Measurements from ENCODE around the gene SPC24. TPM values are rescaled to one million over a fixed set of nuclear protein-coding genes. Genes with fewer than 3 reads are reported as not detected.

SPC24 gene
- total RNA-seq = 10 to 100 TPM in 1 of 6 donors, 1 to 10 TPM in 4, not detected in 1; 1.4 to 13.3 (median 2.1) TPM

- 2 to 5% methylated on average over 6 to 49 of the region's 50 CpGs for WGBS, 2 donors
- DNase-seq = peak; percentile 89 to 97
- Histone ChIP-seq H3K36me3 (no peaks in the 10 kb centered on the region), H3K4me1 (peaks cover 30 to 56% (median 45%) of the 10 kb centered on the region in 4 donors), H3K27me3 (no peaks in the 10 kb centered on the region), H3K4me3 (peak within 1 kb of the TSS; percentile 5 to 68 (median 56)), H3K27ac (peak within 1 kb of the TSS; percentile 10 to 76 (median 64)), H3K9me3 (peaks cover 0 to 4% (median 0%) of the 10 kb centered on the region in 4 donors)
- peak; percentile 96 to 98 for ATAC-seq (ENCODE audit: low FRiP score in 2 of 2)
- TF ChIP-seq CTCF (IDR thresholded peaks at IDR 0.05) (no peak), EP300 (IDR thresholded peaks at IDR 0.05) (no peak), POLR2AphosphoS5 (IDR thresholded peaks at IDR 0.05) (peak; percentile 45 to 48), POLR2A (IDR thresholded peaks at IDR 0.05) (peak in 1 of 4 donors; percentile 60)
Measured at GRCh38 chr19:11155373-11156120, at the start of gene SPC24. TSS of gene SPC24 (minus strand) at chr19:11155782. CDS start at chr19:11155776, 6 bp downstream.

GRCh38 chr19:11204943-11205349 is 49.4 kb upstream of the SPC24 start:
- TF ChIP-seq POLR2AphosphoS5 (IDR thresholded peaks at IDR 0.05) = no peak
- no peak for TF ChIP-seq EP300 (IDR thresholded peaks at IDR 0.05)
- no peak for TF ChIP-seq POLR2A (IDR thresholded peaks at IDR 0.05)
- no peak for TF ChIP-seq CTCF (IDR thresholded peaks at IDR 0.05)
- H3K36me3 ChIP-seq = peaks cover 0 to 90% (median 27%) of the 10 kb centered on the region in 4 donors
- no peak overlapping the region for H3K4me3 ChIP-seq
- H3K9me3 ChIP-seq = no peaks in the 10 kb centered on the region
- peak overlapping the region in 3 of 4 donors; percentile 79 to 85 (median 85) for H3K27ac ChIP-seq
- WGBS, 2 donors = 54% methylated on average over 5 of the region's 5 CpGs
- peaks cover 0 to 16% (median 13%) of the 10 kb centered on the region in 4 donors for H3K4me1 ChIP-seq
- DNase-seq (no peak), ATAC-seq (ENCODE audit: low FRiP score in 2 of 2) (no peak)
- no peaks in the 10 kb centered on the region for H3K27me3 ChIP-seq

- H3K4me3 ChIP-seq = no peak overlapping the region
- peak overlapping the region; percentile 75 to 85 (median 82) for H3K27ac ChIP-seq
- WGBS, 2 donors = 82 to 83% methylated on average over 9 of the region's 9 CpGs
- no peaks in the 10 kb centered on the region for H3K27me3 ChIP-seq
- H3K4me1 ChIP-seq = peaks cover 1 to 16% (median 13%) of the 10 kb centered on the region in 4 donors
- H3K9me3 ChIP-seq = no peaks in the 10 kb centered on the region
- H3K36me3 ChIP-seq = peaks cover 0 to 94% (median 27%) of the 10 kb centered on the region in 4 donors
- TF ChIP-seq POLR2A (IDR thresholded peaks at IDR 0.05) (no peak), EP300 (IDR thresholded peaks at IDR 0.05) (no peak), CTCF (IDR thresholded peaks at IDR 0.05) (peak in 1 of 6 experiments; percentile 20), POLR2AphosphoS5 (IDR thresholded peaks at IDR 0.05) (no peak)
- ATAC-seq (ENCODE audit: low FRiP score in 2 of 2) = no peak
- DNase-seq = no peak
Measured at GRCh38 chr19:11204076-11204602, 48.6 kb upstream of the SPC24 start.

- peak in 1 of 2 donors; percentile 61 for DNase-seq
- WGBS, 2 donors = 38 to 56% methylated on average over 13 to 17 of the region's 17 CpGs
- H3K4me1 ChIP-seq = peaks cover 8 to 22% (median 17%) of the 10 kb centered on the region in 4 donors
- TF ChIP-seq POLR2A (IDR thresholded peaks at IDR 0.05) (no peak), POLR2AphosphoS5 (IDR thresholded peaks at IDR 0.05) (peak; percentile 19 to 23), EP300 (IDR thresholded peaks at IDR 0.05) (peak in 1 of 4 donors; percentile 11), CTCF (IDR thresholded peaks at IDR 0.05) (peak; percentile 62 to 87 (median 75))
- peak overlapping the region; percentile 75 to 85 (median 82) for H3K27ac ChIP-seq
- no peaks in the 10 kb centered on the region for H3K27me3 ChIP-seq
- H3K36me3 ChIP-seq = peaks cover 0 to 90% (median 23%) of the 10 kb centered on the region in 4 donors
- H3K9me3 ChIP-seq = no peaks in the 10 kb centered on the region
- ATAC-seq (ENCODE audit: low FRiP score in 2 of 2) = peak; percentile 69 to 71
- H3K4me3 ChIP-seq = no peak overlapping the region
Measured at GRCh38 chr19:11203194-11204075, 47.9 kb upstream of the SPC24 start.
